PFSK-1 (cell line): Measurements from ENCODE around the gene NDUFA6.

Experiments
- FOXP2 ChIP-seq: optimal IDR thresholded peaks from 2 replicates; pipeline ENCODE3; 2011; ENCODE audit warnings: borderline replicate concordance, control low read depth, inconsistent platforms; ENCODE audit not compliant: insufficient read depth; ENCODE audit errors: extremely low read length, extremely low read depth
- POLR2AphosphoS5 ChIP-seq: IDR thresholded peaks from 2 replicates; pipeline ENCODE4 v1.6.1; 2012; ENCODE audit warnings: low read depth, mild to moderate bottlenecking, control low read depth, low read length, moderate library complexity
- REST ChIP-seq, 2 experiments: IDR thresholded peaks; 2 replicates each; pipeline versions ENCODE4 v1.6.1 to v1.8.0; 2011 to 2012; ENCODE audit warnings: low read depth in 2 of 2, low read length in 2 of 2, control low read depth in 1 of 2, inconsistent platforms in 1 of 2, mild to moderate bottlenecking in 1 of 2, moderate library complexity in 1 of 2; ENCODE audit not compliant: insufficient read depth in 1 of 2
- SIN3A ChIP-seq: IDR thresholded peaks from 2 replicates; pipeline ENCODE4 v1.6.1; 2012; ENCODE audit warnings: mild to moderate bottlenecking, low read length, moderate library complexity, borderline replicate concordance; ENCODE audit not compliant: insufficient read depth
- TAF1 ChIP-seq: IDR thresholded peaks from 2 replicates; pipeline ENCODE4 v1.6.1; 2012; ENCODE audit warnings: low read length, control low read depth, borderline replicate concordance; ENCODE audit not compliant: insufficient read depth

Gene NDUFA6

GRCh38 chr22:42116848-42117424, 26.4 kb upstream of the NDUFA6 start:
- TF ChIP-seq POLR2AphosphoS5, result no peak
- TF ChIP-seq TAF1, result no peak
- TF ChIP-seq REST (IDR thresholded peaks at IDR 0.05; ENCODE audit: insufficient read depth in 1 of 2, low read depth in 2 of 2, low read length in 2 of 2), result no peak
- TF ChIP-seq FOXP2, result no peak
- no peak for TF ChIP-seq SIN3A

- TF ChIP-seq POLR2AphosphoS5, result no peak
- TF ChIP-seq REST (IDR thresholded peaks at IDR 0.05; ENCODE audit: insufficient read depth in 1 of 2, low read depth in 2 of 2, low read length in 2 of 2), result no peak
- TF ChIP-seq SIN3A, result no peak
- TF ChIP-seq TAF1, result no peak
Measured at GRCh38 chr22:42114721-42115120, 24.1 kb upstream of the NDUFA6 start.

GRCh38 chr22:42111798-42112197, 21.2 kb upstream of the NDUFA6 start:
- TF ChIP-seq SIN3A (no peak), FOXP2 (no peak), POLR2AphosphoS5 (no peak), TAF1 (no peak), REST (IDR thresholded peaks at IDR 0.05; ENCODE audit: insufficient read depth in 1 of 2, low read depth in 2 of 2, low read length in 2 of 2) (no peak)

GRCh38 chr22:42108848-42109247, 18.3 kb upstream of the NDUFA6 start:
- no peak for TF ChIP-seq TAF1

- no peak for TF ChIP-seq FOXP2
- TF ChIP-seq POLR2AphosphoS5, result no peak
- no peak for TF ChIP-seq SIN3A
- no peak for TF ChIP-seq TAF1
- TF ChIP-seq REST (IDR thresholded peaks at IDR 0.05; ENCODE audit: insufficient read depth in 1 of 2, low read depth in 2 of 2, low read length in 2 of 2), result no peak
Measured at GRCh38 chr22:42101199-42101598, 10.6 kb upstream of the NDUFA6 start.

GRCh38 chr22:42091455-42091782, 847 bp upstream of the NDUFA6 start:
- TF ChIP-seq POLR2AphosphoS5 (no peak), SIN3A (no peak), TAF1 (no peak), FOXP2 (no peak), REST (IDR thresholded peaks at IDR 0.05; ENCODE audit: insufficient read depth in 1 of 2, low read depth in 2 of 2, low read length in 2 of 2) (no peak)
